ENCODE results near the gene COL6A3. TPM values are rescaled to one million over a fixed set of nuclear protein-coding genes. Genes with fewer than 3 reads are reported as not detected.

Gene COL6A3
- total RNA-seq, 1 experiment from 2014 or later: 0.04 TPM

DNA sequence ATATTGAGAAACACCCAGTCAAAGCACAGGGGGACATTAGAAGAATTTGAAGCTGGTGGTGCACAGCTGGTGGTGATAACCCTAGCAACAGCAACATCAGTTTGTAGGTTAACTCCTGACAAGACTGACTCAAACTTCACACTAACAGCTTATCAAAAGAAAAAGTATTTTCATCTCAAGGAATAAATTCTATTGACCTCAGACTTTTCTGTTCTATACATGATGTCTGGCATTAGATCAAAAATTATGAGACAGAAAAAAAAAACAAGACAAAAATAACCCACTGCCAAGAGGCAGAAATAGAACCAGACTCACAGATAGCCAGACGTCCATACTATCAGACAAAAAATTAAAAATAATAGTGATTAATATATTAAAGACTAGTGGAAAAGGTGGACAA, 126.1 kb downstream of the COL6A3 start:
- Histone ChIP-seq H3K27me3 (no peaks in the 10 kb centered on the region), H3K27ac (no peak overlapping the region), H3K4me1 (peaks cover 9% of the 10 kb centered on the region; the same call in 1 of the 2 replicates), H3K9me3 (replicated peaks) (no peaks in the 10 kb centered on the region), H3K4me3 (no peak overlapping the region), H3K36me3 (no peaks in the 10 kb centered on the region)
- DNase-seq: no peak

DNA sequence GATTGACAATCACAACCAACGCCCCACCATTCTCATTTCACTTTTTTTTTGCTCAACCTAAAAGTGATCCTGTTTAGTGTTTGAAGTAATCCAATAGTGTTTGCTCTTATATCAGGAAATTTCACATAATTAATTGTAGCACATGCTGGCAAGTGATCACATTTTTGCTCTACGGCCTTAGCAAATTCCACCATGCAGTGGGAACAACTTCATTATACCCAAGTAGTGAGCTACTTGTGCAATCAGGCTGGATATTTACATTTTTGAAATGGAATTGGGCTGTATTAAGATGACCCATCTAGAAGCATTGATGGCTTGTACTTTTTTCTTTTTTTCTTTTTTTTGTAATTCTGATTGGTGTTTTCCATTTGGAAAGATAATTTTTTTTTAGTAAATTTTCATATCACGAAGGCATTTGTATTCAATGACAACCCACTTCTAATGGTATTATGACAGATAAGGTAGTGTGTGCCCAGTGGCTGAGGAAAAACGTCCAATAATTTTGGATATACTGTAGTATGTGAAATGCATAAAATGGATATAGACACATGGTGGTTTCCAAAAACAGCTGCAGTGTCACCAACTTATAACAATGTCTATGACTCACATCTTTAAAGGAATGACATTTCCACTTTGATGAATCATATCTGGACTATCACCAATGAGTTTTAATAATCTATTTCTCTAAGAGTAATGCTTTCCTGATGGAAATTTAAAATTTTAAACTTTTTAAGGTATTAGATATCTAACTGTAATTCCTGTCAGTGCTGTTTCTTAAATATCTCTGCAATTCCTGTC, 130.6 kb downstream of the COL6A3 start:
- Histone ChIP-seq H3K27me3 (no peaks in the 10 kb centered on the region), H3K4me3 (no peak overlapping the region), H3K27ac (no peak overlapping the region), H3K4me1 (peaks cover 11% of the 10 kb centered on the region), H3K36me3 (no peaks in the 10 kb centered on the region), H3K9me3 (replicated peaks) (no peaks in the 10 kb centered on the region)
- DNase-seq: no peak

DNA sequence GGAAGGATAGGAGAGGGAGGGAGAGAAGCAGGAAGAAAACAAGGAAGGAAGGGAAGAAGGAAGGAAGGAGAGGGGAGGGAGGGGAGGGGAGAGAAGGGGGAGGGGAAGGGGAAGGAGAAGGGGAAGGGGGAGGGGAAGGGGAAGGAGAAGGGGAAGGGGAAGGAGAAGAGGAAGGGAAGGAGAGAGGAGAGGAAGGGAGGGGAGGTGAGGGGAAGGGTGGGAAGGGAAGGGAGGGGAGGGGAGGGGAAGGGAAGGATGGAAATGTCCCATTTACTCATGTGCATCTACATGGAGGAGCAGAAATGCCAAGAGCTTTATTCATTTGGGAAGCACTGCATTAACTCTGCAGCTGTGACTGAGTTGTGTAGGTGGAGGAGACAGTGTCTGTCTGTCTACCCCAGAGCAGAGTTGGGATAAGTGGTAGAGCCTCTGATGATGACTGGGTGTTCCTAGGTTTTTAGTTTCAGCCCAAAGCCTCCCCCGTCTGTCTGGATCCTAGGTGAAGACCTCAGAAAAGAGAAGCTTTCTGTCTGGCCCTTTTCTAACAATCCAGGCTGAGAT, 131.3 kb downstream of the COL6A3 start:
- no peaks in the 10 kb centered on the region for H3K27me3 ChIP-seq
- H3K27ac ChIP-seq: no peak overlapping the region
- DNase-seq: no peak
- peaks cover 11% of the 10 kb centered on the region for H3K4me1 ChIP-seq
- H3K36me3 ChIP-seq: no peaks in the 10 kb centered on the region
- H3K9me3 ChIP-seq (replicated peaks): no peaks in the 10 kb centered on the region
- H3K4me3 ChIP-seq: no peak overlapping the region

DNA sequence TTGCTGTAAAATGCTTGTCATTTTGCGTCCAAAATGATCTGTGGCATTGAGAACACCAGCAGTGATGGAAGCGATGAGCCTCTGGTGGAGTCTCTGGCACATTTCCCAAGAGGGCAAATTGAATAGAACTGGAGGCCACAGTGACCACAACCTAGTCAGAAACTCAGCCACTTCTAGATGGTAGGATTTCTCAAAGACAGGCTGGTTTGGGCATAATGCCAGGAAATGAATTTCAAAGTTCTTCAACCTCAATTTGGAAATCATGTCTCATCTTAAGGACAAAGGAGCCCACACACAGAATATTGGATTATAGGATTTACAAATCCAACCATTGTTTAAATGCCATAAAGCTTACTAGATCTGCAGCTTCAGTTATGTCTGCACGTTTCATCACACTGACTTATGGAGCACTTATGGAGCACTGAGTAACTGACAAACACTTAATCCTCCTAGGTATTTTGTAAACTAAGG, 132.1 kb downstream of the COL6A3 start:
- Histone ChIP-seq H3K4me1 (peaks cover 11% of the 10 kb centered on the region), H3K27me3 (no peaks in the 10 kb centered on the region; the same call in 1 of the 2 replicates), H3K9me3 (replicated peaks) (0 out of 2 replicates have a peak, but pooled peaks cover 5% of the 10 kb centered on the region), H3K4me3 (no peak overlapping the region), H3K36me3 (no peaks in the 10 kb centered on the region), H3K27ac (no peak overlapping the region)
- DNase-seq: peak; percentile 28 to 60

DNA sequence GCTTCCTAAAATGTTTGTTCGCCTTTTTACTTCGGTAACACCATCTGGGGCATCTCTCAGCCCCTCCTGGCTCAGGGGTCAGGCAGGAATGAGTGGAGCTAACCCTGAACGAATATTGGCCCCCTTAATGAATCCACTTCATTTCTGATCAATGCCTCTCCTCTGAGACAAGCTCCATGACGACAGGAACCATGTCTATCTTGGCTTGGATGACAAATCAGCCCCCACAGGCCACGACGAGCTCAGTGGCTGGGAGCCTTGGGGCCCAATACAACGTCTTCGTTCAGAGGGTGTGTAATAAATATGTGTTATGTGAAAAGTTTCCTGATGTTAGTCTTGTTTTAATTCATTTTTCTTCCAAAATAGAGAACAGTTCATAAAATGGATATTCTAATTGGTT, 133.0 kb downstream of the COL6A3 start:
- Histone ChIP-seq H3K36me3 (no peaks in the 10 kb centered on the region), H3K9me3 (replicated peaks) (0 out of 2 replicates have a peak, but pooled peaks cover 5% of the 10 kb centered on the region), H3K4me1 (peaks cover 11% of the 10 kb centered on the region), H3K27me3 (no peaks in the 10 kb centered on the region; the same call in 1 of the 2 replicates), H3K4me3 (no peak overlapping the region), H3K27ac (no peak overlapping the region)
- no peak for DNase-seq

DNA sequence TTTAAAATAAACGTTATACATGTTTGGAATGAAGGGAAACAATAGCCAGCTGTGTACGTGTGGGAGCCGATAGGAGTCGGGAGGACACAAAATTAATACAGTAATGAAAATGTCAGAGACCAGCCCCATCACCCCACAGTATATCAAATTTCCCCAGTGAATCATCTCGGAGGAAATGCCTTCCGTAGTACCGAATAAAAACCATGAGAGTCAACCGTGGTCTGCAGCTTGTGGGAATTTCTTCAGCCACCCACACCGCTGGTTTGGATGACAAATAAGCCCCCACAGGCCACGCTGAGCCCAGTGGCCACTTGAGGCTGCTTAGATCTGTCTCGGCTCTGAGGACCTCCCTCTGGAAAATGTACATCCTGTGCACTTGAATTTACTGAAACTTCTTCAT, 133.7 kb downstream of the COL6A3 start:
- Histone ChIP-seq H3K4me3 (no peak overlapping the region), H3K4me1 (peaks cover 11% of the 10 kb centered on the region), H3K9me3 (replicated peaks) (peaks cover 9% of the 10 kb centered on the region; the same call in 1 of the 2 replicates), H3K27ac (no peak overlapping the region), H3K27me3 (no peaks in the 10 kb centered on the region; the same call in 1 of the 2 replicates), H3K36me3 (no peaks in the 10 kb centered on the region)
- peak; percentile 39 to 50 for DNase-seq

DNA sequence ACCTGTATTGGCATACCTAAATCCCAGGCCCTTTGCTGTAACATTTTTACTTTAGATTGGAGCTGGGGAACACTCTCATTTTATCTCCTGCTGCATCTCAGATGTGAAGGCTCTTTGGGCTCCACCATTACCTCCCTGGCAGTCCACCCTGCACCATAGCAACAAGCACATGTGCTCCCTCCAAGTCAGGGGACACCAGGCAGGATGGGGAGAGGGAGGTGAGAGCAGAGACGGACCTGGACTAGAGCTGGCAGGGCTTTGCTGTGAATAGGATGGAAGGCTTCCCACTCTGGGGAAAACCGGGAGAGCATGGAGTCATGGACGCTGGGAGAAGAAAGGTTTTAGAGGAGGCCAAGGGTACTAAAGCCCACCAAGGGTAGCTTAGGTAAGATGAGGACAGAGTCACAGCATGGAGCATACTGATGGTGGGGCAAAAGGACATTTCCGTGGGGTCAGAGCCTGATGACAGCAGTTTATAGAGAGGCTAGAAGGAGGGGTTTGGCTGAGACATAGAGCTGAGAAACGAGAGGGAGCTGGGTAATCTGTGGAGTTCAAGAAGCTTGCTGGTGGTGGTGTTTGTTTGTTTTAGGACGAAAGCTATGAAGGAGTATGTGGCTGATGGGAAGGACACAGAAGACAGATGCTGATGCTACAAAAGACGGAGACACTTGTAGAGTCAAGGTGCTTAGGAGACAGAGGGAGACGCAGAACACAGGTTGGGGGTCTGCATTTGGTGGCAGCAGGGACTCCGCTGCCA, 134.8 kb downstream of the COL6A3 start:
- H3K4me1 ChIP-seq: peaks cover 11% of the 10 kb centered on the region
- H3K27me3 ChIP-seq: no peaks in the 10 kb centered on the region; the same call in 1 of the 2 replicates
- peaks cover 9% of the 10 kb centered on the region; the same call in 1 of the 2 replicates for H3K9me3 ChIP-seq (replicated peaks)
- no peak overlapping the region for H3K4me3 ChIP-seq
- H3K27ac ChIP-seq: no peak overlapping the region
- DNase-seq: no peak
- no peaks in the 10 kb centered on the region for H3K36me3 ChIP-seq

DNA sequence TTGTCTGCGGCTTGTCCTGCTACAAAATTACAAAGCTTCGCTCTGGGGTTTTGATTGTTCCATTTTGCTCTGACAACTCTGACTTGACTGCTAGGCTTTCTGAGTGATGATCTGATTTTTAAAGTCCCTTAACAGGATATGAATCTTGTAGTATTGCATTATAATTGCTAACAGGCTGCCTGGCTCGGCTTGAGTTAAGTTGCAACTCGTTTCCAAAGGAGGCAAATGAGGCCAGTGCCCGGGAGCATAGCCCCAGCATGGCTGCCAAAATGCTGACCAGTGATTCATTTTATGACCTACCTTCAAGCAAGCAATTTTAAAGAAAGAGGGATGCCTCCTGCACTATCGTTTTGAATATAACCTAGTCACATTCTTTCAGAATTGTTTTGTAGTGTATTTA, 135.4 kb downstream of the COL6A3 start:
- Histone ChIP-seq H3K27ac (no peak overlapping the region), H3K27me3 (no peaks in the 10 kb centered on the region; the same call in 1 of the 2 replicates), H3K4me3 (no peak overlapping the region), H3K4me1 (peaks cover 11% of the 10 kb centered on the region), H3K36me3 (no peaks in the 10 kb centered on the region), H3K9me3 (replicated peaks) (peaks cover 9% of the 10 kb centered on the region; the same call in 1 of the 2 replicates)
- no peak for DNase-seq

DNA sequence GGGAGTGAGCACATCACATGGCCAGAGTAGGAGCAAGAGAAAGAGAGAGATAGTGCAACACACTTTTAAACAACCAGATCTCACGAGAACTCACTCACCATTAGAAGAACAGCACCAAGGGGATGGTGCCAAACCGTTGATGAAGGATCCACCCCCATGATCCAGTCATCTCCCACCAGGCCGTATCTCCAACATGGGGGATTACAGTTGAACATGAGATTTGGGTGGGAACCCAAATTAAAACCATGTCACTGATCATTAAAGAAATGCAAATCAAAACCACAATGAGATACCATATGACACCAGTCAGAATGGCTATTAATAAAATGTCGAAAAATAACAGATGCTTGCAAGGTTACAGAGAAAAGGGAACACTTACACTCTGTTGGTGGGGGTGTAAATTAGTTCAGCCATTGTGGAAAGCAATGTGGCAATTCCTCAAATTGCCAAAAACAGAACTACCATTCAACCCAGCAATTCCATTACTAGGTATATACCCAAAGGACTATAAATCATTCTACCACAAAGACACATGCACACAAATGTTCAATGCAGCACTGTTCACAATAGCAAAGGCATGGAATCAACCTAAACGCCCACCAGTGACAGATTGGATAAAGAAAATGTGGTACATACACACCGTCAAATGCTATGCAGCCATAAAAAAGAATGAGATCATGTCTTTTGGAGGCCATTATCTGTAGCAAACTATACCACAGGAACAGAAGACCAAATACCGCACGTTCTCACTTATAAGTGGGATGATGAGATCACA, 137.1 kb downstream of the COL6A3 start:
- H3K4me1 ChIP-seq: peaks cover 11% of the 10 kb centered on the region
- peaks cover 9% of the 10 kb centered on the region; the same call in 1 of the 2 replicates for H3K9me3 ChIP-seq (replicated peaks)
- no peak overlapping the region for H3K4me3 ChIP-seq
- H3K36me3 ChIP-seq: no peaks in the 10 kb centered on the region
- no peaks in the 10 kb centered on the region; the same call in 1 of the 2 replicates for H3K27me3 ChIP-seq
- no peak overlapping the region for H3K27ac ChIP-seq
- DNase-seq: no peak

Other genes with a start within 250 kb of the COL6A3 start
- 0.14 TPM in 1 of 2 replicates, not detected in the other for gene MLPH, start 73.1 kb upstream of the COL6A3 start, total RNA-seq (2014; rRNA removed; shearing (Covaris generic))
- not detected in 2 replicates for gene PRLH, start 152.4 kb upstream of the COL6A3 start, total RNA-seq (2014; rRNA removed; shearing (Covaris generic))
- gene RAB17, start 176.6 kb upstream of the COL6A3 start, total RNA-seq (2014; rRNA removed; shearing (Covaris generic)): 3.4 and 3.6 TPM in 2 replicates
- gene LRRFIP1, start 213.4 kb upstream of the COL6A3 start, total RNA-seq (2014; rRNA removed; shearing (Covaris generic)): 53.3 and 61.5 TPM in 2 replicates